COLO668 (cell line): ENCODE data around the gene CDKN1C.

ENCODE experiments used
- DNase-seq: peaks from one replicate; lab custom pipeline; 2025; ENCODE audit not compliant: unreplicated experiment; lab: John Stamatoyannopoulos, UW

Gene CDKN1C

GRCh38 chr11:2885678-2886081 is at the start of gene CDKN1C:
CDKN1C (minus strand) TSS chr11:2885775; CDS start chr11:2885456, 319 bp downstream.
- DNase-seq: peak; percentile 76

- no peak for DNase-seq
Measured at GRCh38 chr11:2934611-2935239, 49.1 kb upstream of the CDKN1C start.

- no peak for DNase-seq
Measured at GRCh38 chr11:2934021-2934550, 48.5 kb upstream of the CDKN1C start.

GRCh38 chr11:2933375-2934020 is 47.9 kb upstream of the CDKN1C start:
- peak; percentile 41 for DNase-seq

GRCh38 chr11:2932850-2933251 is 47.3 kb upstream of the CDKN1C start:
- DNase-seq: no peak

GRCh38 chr11:2931771-2932738 is 46.5 kb upstream of the CDKN1C start:
- DNase-seq: no peak

GRCh38 chr11:2931420-2931746 is 45.8 kb upstream of the CDKN1C start:
- no peak for DNase-seq

GRCh38 chr11:2930704-2931419 is 45.3 kb upstream of the CDKN1C start:
- peak; percentile 85 for DNase-seq

- peak; percentile 58 for DNase-seq
Measured at GRCh38 chr11:2929950-2930703, 44.6 kb upstream of the CDKN1C start.

- DNase-seq: peak; percentile 58
Measured at GRCh38 chr11:2929531-2929949, 44.0 kb upstream of the CDKN1C start.

- peak; percentile 61 for DNase-seq
Measured at GRCh38 chr11:2928605-2929530, 43.3 kb upstream of the CDKN1C start, which contains the start of gene PHLDA2. PHLDA2 (minus strand) TSS chr11:2929420; CDS start chr11:2929364, 56 bp downstream.

GRCh38 chr11:2927851-2928604 is 42.5 kb upstream of the CDKN1C start:
- DNase-seq: peak; percentile 23

- DNase-seq: no peak
Measured at GRCh38 chr11:2927121-2927800, 41.7 kb upstream of the CDKN1C start.

- DNase-seq: no peak
Measured at GRCh38 chr11:2926611-2927051, 41.1 kb upstream of the CDKN1C start.

GRCh38 chr11:2924821-2925675 is 39.5 kb upstream of the CDKN1C start:
- no peak for DNase-seq

GRCh38 chr11:2924381-2924780 is 38.8 kb upstream of the CDKN1C start:
- DNase-seq: no peak
